Esophagus (tissue), 2 donors: ENCODE results near the gene ADAMTS9. TPM values are rescaled to one million over a fixed set of nuclear protein-coding genes. Genes with fewer than 3 reads are reported as not detected.

Experiments
- H3K27ac ChIP-seq, 2 donors: one replicate each; pipeline ENCODE4 v1.5.1; 2013; ENCODE audit warnings: low read depth in 2 of 2, mild to moderate bottlenecking in 2 of 2, inconsistent platforms in 1 of 2, low read length in 1 of 2, moderate library complexity in 1 of 2
- H3K27me3 ChIP-seq, 2 donors: one replicate each; pipeline ENCODE4 v1.6.1; 2013; ENCODE audit warnings: low read length in 2 of 2, control low read depth in 1 of 2, mild to moderate bottlenecking in 1 of 2; ENCODE audit not compliant: insufficient read depth in 2 of 2, control insufficient read depth in 1 of 2
- H3K36me3 ChIP-seq, 2 donors: one replicate each; pipeline ENCODE4 v1.6.1; 2013; ENCODE audit warnings: low read length in 1 of 2; ENCODE audit not compliant: control insufficient read depth in 2 of 2, insufficient read depth in 2 of 2
- H3K4me1 ChIP-seq, 2 donors: one replicate each; pipeline ENCODE4 v1.6.1; 2013; ENCODE audit warnings: low read length in 1 of 2; ENCODE audit not compliant: control insufficient read depth in 2 of 2, insufficient read depth in 2 of 2
- H3K4me3 ChIP-seq, 2 donors: one replicate each; pipeline ENCODE4 v1.5.1; 2013; ENCODE audit warnings: low read length in 2 of 2, mild to moderate bottlenecking in 2 of 2, low read depth in 1 of 2, moderate library complexity in 1 of 2
- H3K9me3 ChIP-seq, 2 donors: one replicate each; pipeline ENCODE4 v1.6.1; 2013; ENCODE audit warnings: mild to moderate bottlenecking in 2 of 2, low read depth in 1 of 2, low read length in 1 of 2, moderate library complexity in 1 of 2; ENCODE audit not compliant: control insufficient read depth in 2 of 2, insufficient read depth in 1 of 2
- WGBS, 2 donors: extraction: QIAGEN DNeasy Blood & Tissue Kit; methylation state at CpG; one replicate each; pipeline ENCODE4 v1.1.7; 2013; 5-methylcytosine and 5-hydroxymethylcytosine counted together
- polyA plus RNA-seq, 2 donors: library from polyadenylated mRNA; stranded (reverse); fragments of 200-250 nt; gene quantifications; one replicate each; pipeline ENCODE4 v1.2.3, GENCODE V29; 2013
- donor health status: healthy with polysubstance abuse.
- donor health status: Bipolar disorder and iron deficiency.

The ADAMTS9 gene
- polyA plus RNA-seq, 2 donors = 3.1 to 3.3 TPM

GRCh38 chr3:64475037-64475436 is 212.8 kb downstream of the ADAMTS9 start:
- H3K27me3 ChIP-seq = no peaks in the 10 kb centered on the region
- H3K36me3 ChIP-seq = no peaks in the 10 kb centered on the region
- no peaks in the 10 kb centered on the region for H3K9me3 ChIP-seq
- no peak overlapping the region for H3K4me3 ChIP-seq
- no peak overlapping the region for H3K27ac ChIP-seq
- H3K4me1 ChIP-seq = no peaks in the 10 kb centered on the region
- WGBS, 2 donors = 95 to 100% methylated on average over 1 of the region's 1 CpG

- H3K27ac ChIP-seq = no peak overlapping the region
- H3K4me1 ChIP-seq = no peaks in the 10 kb centered on the region
- no peak overlapping the region for H3K4me3 ChIP-seq
- WGBS, 2 donors = 75 to 90% methylated on average over 1 of the region's 1 CpG
- no peaks in the 10 kb centered on the region for H3K9me3 ChIP-seq
- no peaks in the 10 kb centered on the region for H3K36me3 ChIP-seq
- H3K27me3 ChIP-seq = no peaks in the 10 kb centered on the region
Measured at GRCh38 chr3:64473466-64473865, 214.3 kb downstream of the ADAMTS9 start.

- Histone ChIP-seq H3K27me3 (no peaks in the 10 kb centered on the region), H3K36me3 (no peaks in the 10 kb centered on the region), H3K9me3 (no peaks in the 10 kb centered on the region), H3K27ac (no peak overlapping the region), H3K4me3 (no peak overlapping the region), H3K4me1 (no peaks in the 10 kb centered on the region)
- 85 to 90% methylated on average over 5 of the region's 5 CpGs for WGBS, 2 donors
Measured at GRCh38 chr3:64470436-64470835, 217.4 kb downstream of the ADAMTS9 start.

GRCh38 chr3:64467255-64467944 is 220.4 kb downstream of the ADAMTS9 start:
- no peak overlapping the region for H3K27ac ChIP-seq
- H3K36me3 ChIP-seq = no peaks in the 10 kb centered on the region
- no peaks in the 10 kb centered on the region for H3K4me1 ChIP-seq
- 70 to 74% methylated on average over 5 of the region's 5 CpGs for WGBS, 2 donors
- no peaks in the 10 kb centered on the region for H3K9me3 ChIP-seq
- no peaks in the 10 kb centered on the region for H3K27me3 ChIP-seq
- H3K4me3 ChIP-seq = no peak overlapping the region
